H1 (cell line): Measurements from ENCODE around the gene EVI2B. TPM values are rescaled to one million over a fixed set of nuclear protein-coding genes. Genes with fewer than 3 reads are reported as not detected.

Experiments
- CTCF ChIA-PET: fragments of 300-600 bp; sonication (Branson Sonifier 250); formaldehyde crosslinking; loops from one replicate; lab custom pipeline; 2021; ENCODE audit not compliant: partially characterized antibody; lab: Charles Lee
- POLR2A ChIA-PET: fragments of 300-600 bp; sonication (Branson Sonifier 250); formaldehyde crosslinking; loops from one replicate; lab custom pipeline; 2021; ENCODE audit warnings: inconsistent platforms; ENCODE audit not compliant: partially characterized antibody; lab: Charles Lee
- DNase-seq, 2 experiments: peaks; one replicate each; pipeline versions ENCODE4 v3.0.0 to v3.0.0-alpha.2; 2010 to 2022; ENCODE audit warnings: low spot score in 2 of 2, low read depth in 1 of 2, mixed read lengths in 1 of 2
- FAIRE-seq: peaks from 2 replicates; lab custom pipeline; 2011; peaks lifted over from hg19 to GRCh38; lab: Jason Lieb, UNC
- H2AFZ ChIP-seq: 2 replicates; pipeline ENCODE4 v1.8.1; 2012; ENCODE audit warnings: low read length, inconsistent platforms
- H2AK5ac ChIP-seq: 2 replicates; pipeline ENCODE4 v1.6.1; 2013; ENCODE audit warnings: low read depth, low read length
- H2BK120ac ChIP-seq: replicated peaks from 2 replicates; pipeline ENCODE3; 2013; ENCODE audit warnings: low read depth, low read length, inconsistent platforms
- H2BK12ac ChIP-seq: 2 replicates; pipeline ENCODE4 v1.6.1; 2013; ENCODE audit warnings: low read depth, low read length
- H2BK15ac ChIP-seq: 2 replicates; pipeline ENCODE4 v1.6.1; 2013; ENCODE audit warnings: low read length
- H2BK20ac ChIP-seq: 2 replicates; pipeline ENCODE4 v1.6.1; 2013; ENCODE audit warnings: low read length
- H2BK5ac ChIP-seq: 2 replicates; pipeline ENCODE4 v1.6.1; 2013; ENCODE audit warnings: low read depth, low read length
- H3K14ac ChIP-seq: 2 replicates; pipeline ENCODE4 v1.6.1; 2013; ENCODE audit warnings: inconsistent platforms; ENCODE audit not compliant: insufficient read length
- H3K18ac ChIP-seq: 2 replicates; pipeline ENCODE4 v1.6.1; 2013; ENCODE audit warnings: low read length; ENCODE audit errors: extremely low read depth
- H3K23ac ChIP-seq: 2 replicates; pipeline ENCODE4 v1.6.1; 2013; ENCODE audit warnings: inconsistent platforms; ENCODE audit not compliant: insufficient read length
- H3K23me2 ChIP-seq: 2 replicates; pipeline ENCODE4 v1.6.1; 2013; ENCODE audit warnings: low read depth, low read length
- H3K27ac ChIP-seq: 2 replicates; pipeline ENCODE4 v1.6.1; 2011; ENCODE audit warnings: low read depth, low read length, inconsistent platforms
- H3K27me3 ChIP-seq, 4 experiments: replicated peaks in 1 of 4; 1 replicate in 1 of 4; 2 replicates in 3 of 4; pipeline versions ENCODE4 v1.6.1 to v1.8.1; 2011 to 2013; ENCODE audit warnings: low read length in 3 of 4, mild to moderate bottlenecking in 3 of 4, inconsistent platforms in 2 of 4, mixed read lengths in 2 of 4, moderate library complexity in 1 of 4; ENCODE audit not compliant: control insufficient read depth in 3 of 4, insufficient read depth in 3 of 4; ENCODE audit errors: extremely low read depth in 1 of 4
- H3K36me3 ChIP-seq, 4 experiments: 2 replicates each; pipeline versions ENCODE4 v1.6.1 to v1.8.1; 2011 to 2013; ENCODE audit warnings: mild to moderate bottlenecking in 4 of 4, low read length in 3 of 4, moderate library complexity in 2 of 4, control low read depth in 1 of 4, inconsistent platforms in 1 of 4; ENCODE audit not compliant: insufficient read depth in 4 of 4, control insufficient read depth in 2 of 4
- H3K4ac ChIP-seq: replicated peaks from 2 replicates; pipeline ENCODE3; 2013; ENCODE audit warnings: low read length, low read depth, mixed read lengths, inconsistent platforms; ENCODE audit not compliant: insufficient read length
- H3K4me1 ChIP-seq, 4 experiments: replicated peaks in 1 of 4; 1 replicate in 1 of 4; 2 replicates in 3 of 4; pipeline versions ENCODE4 v1.6.1 to v1.8.1; 2011 to 2013; ENCODE audit warnings: low read length in 3 of 4, inconsistent platforms in 2 of 4, mixed read lengths in 1 of 4; ENCODE audit not compliant: insufficient read depth in 4 of 4, control insufficient read depth in 3 of 4
- H3K4me2 ChIP-seq, 2 experiments: 2 replicates each; pipeline versions ENCODE4 v1.6.1 to v1.8.1; 2011 to 2013; ENCODE audit warnings: low read depth in 2 of 2, low read length in 2 of 2, control low read depth in 1 of 2, inconsistent platforms in 1 of 2, mild to moderate bottlenecking in 1 of 2; ENCODE audit not compliant: insufficient read depth in 1 of 2
- H3K4me3 ChIP-seq, 4 experiments: fragments of 200-600, 300-600 bp in 1 of 4; sonication (generic), shearing (Covaris generic), sonication (Bioruptor Twin) in 1 of 4; 2 replicates each; pipeline versions ENCODE4 v1.5.1 to v1.8.1; 2011 to 2016; ENCODE audit warnings: low read length in 4 of 4, low read depth in 3 of 4, control low read depth in 2 of 4, inconsistent platforms in 2 of 4, mild to moderate bottlenecking in 2 of 4, mixed read lengths in 1 of 4, moderate library complexity in 1 of 4; ENCODE audit not compliant: insufficient read depth in 2 of 4; ENCODE audit errors: extremely low read depth in 1 of 4
- H3K56ac ChIP-seq: replicated peaks from 2 replicates; pipeline ENCODE3; 2013; ENCODE audit warnings: low read depth, mild to moderate bottlenecking, mixed read lengths, low read length, inconsistent platforms; ENCODE audit not compliant: insufficient read length
- H3K79me1 ChIP-seq: 2 replicates; pipeline ENCODE4 v1.6.1; 2013; ENCODE audit warnings: low read depth, low read length, control low read depth
- H3K79me2 ChIP-seq, 2 experiments: 2 replicates each; pipeline versions ENCODE4 v1.6.1 to v1.8.1; 2012 to 2013; ENCODE audit warnings: low read length in 2 of 2, mild to moderate bottlenecking in 2 of 2, inconsistent platforms in 1 of 2; ENCODE audit not compliant: insufficient read depth in 2 of 2, control insufficient read depth in 1 of 2
- H3K9ac ChIP-seq, 4 experiments: replicated peaks in 1 of 4; 1 replicate in 1 of 4; 2 replicates in 3 of 4; pipeline versions ENCODE4 v1.6.1 to v1.8.1; 2011 to 2013; ENCODE audit warnings: low read depth in 3 of 4, low read length in 3 of 4, control low read depth in 2 of 4, mild to moderate bottlenecking in 2 of 4, moderate library complexity in 2 of 4, inconsistent platforms in 1 of 4; ENCODE audit errors: extremely low read depth in 1 of 4
- H3K9me3 ChIP-seq, 2 experiments: 2 replicates each; pipeline versions ENCODE4 v1.6.1 to v1.8.1; 2012 to 2013; ENCODE audit warnings: mild to moderate bottlenecking in 2 of 2, moderate library complexity in 2 of 2, control low read depth in 1 of 2, inconsistent platforms in 1 of 2, low read depth in 1 of 2, low read length in 1 of 2, mixed read lengths in 1 of 2; ENCODE audit not compliant: insufficient read depth in 2 of 2
- H4K20me1 ChIP-seq, 2 experiments: replicated peaks in 1 of 2; 2 replicates each; pipeline versions ENCODE3 to v1.8.1; 2011 to 2013; ENCODE audit warnings: inconsistent platforms in 2 of 2, low read length in 2 of 2, mild to moderate bottlenecking in 1 of 2; ENCODE audit not compliant: insufficient read depth in 2 of 2, control insufficient read depth in 1 of 2
- H4K5ac ChIP-seq: 2 replicates; pipeline ENCODE4 v1.6.1; 2013; ENCODE audit warnings: low read length, low read depth, mixed read lengths, inconsistent platforms; ENCODE audit not compliant: insufficient read length
- H4K8ac ChIP-seq: 2 replicates; pipeline ENCODE4 v1.8.0; 2013; ENCODE audit warnings: mild to moderate bottlenecking, moderate library complexity, low read length, inconsistent platforms; ENCODE audit not compliant: insufficient read depth; ENCODE audit errors: extremely low read depth
- H4K91ac ChIP-seq: replicated peaks from 2 replicates; pipeline ENCODE3; 2013; ENCODE audit warnings: low read length, mixed read lengths, inconsistent platforms; ENCODE audit not compliant: insufficient read length
- CHD1 ChIP-seq: IDR thresholded peaks from 2 replicates; pipeline ENCODE4 v1.6.1; 2012; ENCODE audit warnings: low read depth, low read length, improper control_type of control experiment
- WGBS, 2 experiments: shearing (Covaris generic) in 1 of 2; methylation state at CpG; one replicate each; pipeline versions ENCODE4 v1.1.6 to v1.1.7; 2013 to 2015; ENCODE audit warnings: low lambda C conversion rate in 2 of 2, mixed read lengths in 2 of 2, inconsistent platforms in 1 of 2, low coverage in 1 of 2, missing lambda C conversion rate in 1 of 2; ENCODE audit not compliant: insufficient replicate concordance in 2 of 2, insufficient coverage in 1 of 2, insufficient read length in 1 of 2; ENCODE audit errors: extremely low coverage in 1 of 2, missing lambda C conversion rate in 1 of 2; 5-methylcytosine and 5-hydroxymethylcytosine counted together
- long read RNA-seq, 2 experiments: library from RNA in 1 of 2; library from capped mRNA in 1 of 2; stranded (forward); transcript quantifications; one replicate each; pipeline ENCODE4 v2.0.0, GENCODE V29; 2021; ENCODE audit warnings: inconsistent platforms in 1 of 2
- polyA minus RNA-seq, 3 experiments: library from RNA; depleted of rRNA, polyadenylated mRNA; stranded (reverse); fragments of >200 nt; gene quantifications; 1 replicate in 2 of 3; 2 replicates in 1 of 3; pipeline ENCODE4 v1.2.3, GENCODE V29; 2011
- polyA plus RNA-seq, 7 experiments: library from polyadenylated mRNA; depleted of rRNA in 3 of 7; stranded (reverse) in 5 of 7; unstranded in 2 of 7; fragments of >200 nt in 5 of 7; fragments of 200-250 nt in 2 of 7; gene quantifications; 1 replicate in 5 of 7; 2 replicates in 1 of 7; 4 replicates in 1 of 7; pipeline versions ENCODE4 v1.2.1 to v1.2.3, GENCODE V29; 2011 to 2013; ENCODE audit warnings: missing spikeins in 2 of 7, mixed read lengths in 2 of 7
- total RNA-seq: library from RNA; stranded (reverse); fragmentation: NEBNext Ultra II Directional; extraction: Animal tissue kit (Norgen Biotek cat#: 25700); gene quantifications from 2 replicates; pipeline ENCODE4 v1.2.1, GENCODE V29; 2021

EVI2B gene
- total RNA-seq = not detected in 2 replicates
- not detected in 2 replicates for polyA plus RNA-seq (2011; rRNA removed)
- not detected for polyA plus RNA-seq (2011; cell fraction: cytosol; rRNA removed)
- not detected for polyA plus RNA-seq (2011; cell fraction: nucleus; rRNA removed)
- 0.10 TPM in 1 of 4 replicates, not detected in the others for polyA plus RNA-seq (2012, experiment 1 of 2)
- polyA plus RNA-seq (2012, experiment 2 of 2) = not detected
- not detected for polyA plus RNA-seq (2013, experiment 1 of 2)
- polyA plus RNA-seq (2013, experiment 2 of 2) = not detected
- not detected in 2 replicates for polyA minus RNA-seq (2011; rRNA and poly(A)+ RNA removed)
- polyA minus RNA-seq (2011; cell fraction: cytosol; rRNA and poly(A)+ RNA removed) = not detected
- not detected for polyA minus RNA-seq (2011; cell fraction: nucleus; rRNA and poly(A)+ RNA removed)
- long read RNA-seq, experiment 1 = 0 reads
- long read RNA-seq, experiment 2 = 0 reads

GRCh38 chr17:31313982-31314781 lies at the start of gene EVI2B:
EVI2B (minus strand) TSS chr17:31314054; CDS start chr17:31305609, 8,445 bp downstream.
- 91% methylated on average over 3 of the region's 3 CpGs; no CpG with 5 or more reads in 1 of the 2 experiments for WGBS, 2 experiments
- no peak for TF ChIP-seq CHD1
- H2BK120ac ChIP-seq = no peak within 1 kb of the TSS
- H3K18ac ChIP-seq = no peak within 1 kb of the TSS
- H3K23ac ChIP-seq = no peak within 1 kb of the TSS
- H3K14ac ChIP-seq = no peak within 1 kb of the TSS
- H3K4me1 ChIP-seq = 0 out of 7 replicates have a peak, but pooled peaks cover 0 to 4% (median 0%) of the 10 kb centered on the region in 4 experiments
- H2BK12ac ChIP-seq = no peak within 1 kb of the TSS
- H3K23me2 ChIP-seq = no peaks in the 10 kb centered on the region
- H3K4me2 ChIP-seq = no peak within 1 kb of the TSS
- H3K9me3 ChIP-seq = no peaks in the 10 kb centered on the region
- H2BK20ac ChIP-seq = no peak within 1 kb of the TSS
- H3K27me3 ChIP-seq = no peaks in the 10 kb centered on the region
- no peaks in the 10 kb centered on the region for H4K20me1 ChIP-seq
- POLR2A ChIA-PET = no interaction called here
- no peak for FAIRE-seq
- no peak within 1 kb of the TSS for H3K27ac ChIP-seq
- no peak within 1 kb of the TSS for H2AK5ac ChIP-seq
- H2BK15ac ChIP-seq = no peak within 1 kb of the TSS
- H4K8ac ChIP-seq = no peak within 1 kb of the TSS; the same call in 1 of the 2 replicates
- H3K9ac ChIP-seq = no peak within 1 kb of the TSS
- no peak within 1 kb of the TSS for H2BK5ac ChIP-seq
- no peaks in the 10 kb centered on the region for H3K79me1 ChIP-seq
- H3K79me2 ChIP-seq = no peaks in the 10 kb centered on the region
- no peak within 1 kb of the TSS for H3K56ac ChIP-seq
- no peaks in the 10 kb centered on the region for H3K36me3 ChIP-seq
- DNase-seq = no peak
- H4K5ac ChIP-seq = no peak within 1 kb of the TSS
- no peak within 1 kb of the TSS for H3K4me3 ChIP-seq
- H2AFZ ChIP-seq = no peak within 1 kb of the TSS
- H4K91ac ChIP-seq = no peak within 1 kb of the TSS
- no peak within 1 kb of the TSS for H3K4ac ChIP-seq
- CTCF ChIA-PET = interaction anchor here (1.2 kb wide), 1 partner anchor 26 kb away, joined by 3 read pairs; no protein-coding TSS in a partner anchor
